ENCODE measurements around the gene ST14.

- no peak for TF ChIP-seq CTCF (IDR thresholded peaks at IDR 0.05 in 8 of 11, conservative IDR thresholded peaks at IDR 0.05 in 3 of 11)
- no peak for TF ChIP-seq POLR2A (IDR thresholded peaks at IDR 0.05)
- no peak for TF ChIP-seq POLR2AphosphoS5 (IDR thresholded peaks at IDR 0.05)
These were observed 63.8 kb downstream of the ST14 start for GRCh38 chr11:130223291-130223971.
